ENCODE measurements around the gene STAT3. TPM values are rescaled to one million over a fixed set of nuclear protein-coding genes. Genes with fewer than 3 reads are reported as not detected.

The STAT3 gene
- total RNA-seq, 4 donors from 2014 or later = 146 to 253 (median 205) TPM

- Histone ChIP-seq H3K4me1 (peaks cover under 1 to 34% (median 8%) of the 10 kb centered on the region in 3 donors), H3K36me3 (peaks cover 3 to 87% of the 10 kb centered on the region in 2 donors), H3K9me3 (no peaks in the 10 kb centered on the region), H3K27ac (no peak overlapping the region), H3K27me3 (no peaks in the 10 kb centered on the region), H3K4me3 (no peak overlapping the region)
- TF ChIP-seq CTCF (IDR thresholded peaks at IDR 0.05) (no peak), POLR2AphosphoS5 (IDR thresholded peaks at IDR 0.05) (no peak), EP300 (IDR thresholded peaks at IDR 0.05) (no peak), POLR2A (IDR thresholded peaks at IDR 0.05) (no peak)
- ATAC-seq = no peak
- WGBS, 2 donors (ENCODE audit: low coverage in 1 of 2) = 84 to 93% methylated on average over 5 to 8 of the region's 9 CpGs
These were observed 45.8 kb downstream of the STAT3 start for GRCh38 chr17:42342242-42343008.

GRCh38 chr17:42341568-42341967 is 46.7 kb downstream of the STAT3 start:
- H3K4me1 ChIP-seq = peaks cover 0 to 28% (median 1%) of the 10 kb centered on the region in 3 donors
- no peak for ATAC-seq
- 43 to 60% methylated on average over 3 to 4 of the region's 4 CpGs for WGBS, 2 donors (ENCODE audit: low coverage in 1 of 2)
- no peak overlapping the region for H3K27ac ChIP-seq
- no peaks in the 10 kb centered on the region for H3K27me3 ChIP-seq
- no peaks in the 10 kb centered on the region for H3K9me3 ChIP-seq
- H3K36me3 ChIP-seq = peaks cover 3 to 94% of the 10 kb centered on the region in 2 donors
- TF ChIP-seq POLR2A (IDR thresholded peaks at IDR 0.05) = no peak
- TF ChIP-seq POLR2AphosphoS5 (IDR thresholded peaks at IDR 0.05) = no peak
- no peak for TF ChIP-seq EP300 (IDR thresholded peaks at IDR 0.05)
- H3K4me3 ChIP-seq = no peak overlapping the region

DNA sequence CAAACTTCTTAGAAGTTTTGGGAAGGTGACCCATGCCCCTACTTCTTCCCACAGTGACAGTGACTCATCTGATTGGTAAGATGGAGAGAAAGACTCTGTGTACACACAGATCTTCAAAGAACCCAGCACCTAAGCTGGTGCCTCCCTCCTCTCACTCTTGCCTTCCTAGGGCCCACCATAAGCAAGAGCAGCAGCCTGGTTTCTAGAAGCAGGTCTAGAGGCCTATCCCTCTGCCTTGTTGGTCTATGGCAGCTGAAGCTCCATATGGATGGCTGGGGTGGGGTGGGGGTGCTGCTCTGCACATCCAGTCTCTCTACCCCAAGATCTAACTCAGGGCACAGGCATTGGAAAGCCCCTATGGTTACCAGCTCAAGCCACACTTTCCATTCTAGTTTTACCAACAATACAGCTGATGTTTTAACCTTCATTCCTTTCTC is 47.5 kb downstream of the STAT3 start:
- peaks cover 5 to 94% of the 10 kb centered on the region in 2 donors for H3K36me3 ChIP-seq
- H3K9me3 ChIP-seq = no peaks in the 10 kb centered on the region
- peaks cover 0 to 23% (median 0%) of the 10 kb centered on the region in 3 donors for H3K4me1 ChIP-seq
- ATAC-seq = peak; percentile 10
- no peaks in the 10 kb centered on the region for H3K27me3 ChIP-seq
- peak overlapping the region in 1 of 4 donors; percentile 38 for H3K27ac ChIP-seq
- TF ChIP-seq CTCF (IDR thresholded peaks at IDR 0.05) (no peak), POLR2AphosphoS5 (IDR thresholded peaks at IDR 0.05) (no peak), POLR2A (IDR thresholded peaks at IDR 0.05) (no peak), EP300 (IDR thresholded peaks at IDR 0.05) (no peak)
- H3K4me3 ChIP-seq = no peak overlapping the region

- Histone ChIP-seq H3K36me3 (peaks cover 3 to 94% of the 10 kb centered on the region in 2 donors), H3K27me3 (no peaks in the 10 kb centered on the region), H3K4me3 (no peak overlapping the region), H3K9me3 (no peaks in the 10 kb centered on the region), H3K27ac (no peak overlapping the region), H3K4me1 (peaks cover 0 to 28% (median 0%) of the 10 kb centered on the region in 3 donors)
- no peak for ATAC-seq
- WGBS, 2 donors (ENCODE audit: low coverage in 1 of 2) = 78 to 100% methylated on average over 1 to 4 of the region's 5 CpGs
- TF ChIP-seq POLR2A (IDR thresholded peaks at IDR 0.05) = no peak
- no peak for TF ChIP-seq POLR2AphosphoS5 (IDR thresholded peaks at IDR 0.05)
- no peak for TF ChIP-seq CTCF (IDR thresholded peaks at IDR 0.05)
- no peak for TF ChIP-seq EP300 (IDR thresholded peaks at IDR 0.05)
These were observed 49.0 kb downstream of the STAT3 start for GRCh38 chr17:42339221-42339620.

DNA sequence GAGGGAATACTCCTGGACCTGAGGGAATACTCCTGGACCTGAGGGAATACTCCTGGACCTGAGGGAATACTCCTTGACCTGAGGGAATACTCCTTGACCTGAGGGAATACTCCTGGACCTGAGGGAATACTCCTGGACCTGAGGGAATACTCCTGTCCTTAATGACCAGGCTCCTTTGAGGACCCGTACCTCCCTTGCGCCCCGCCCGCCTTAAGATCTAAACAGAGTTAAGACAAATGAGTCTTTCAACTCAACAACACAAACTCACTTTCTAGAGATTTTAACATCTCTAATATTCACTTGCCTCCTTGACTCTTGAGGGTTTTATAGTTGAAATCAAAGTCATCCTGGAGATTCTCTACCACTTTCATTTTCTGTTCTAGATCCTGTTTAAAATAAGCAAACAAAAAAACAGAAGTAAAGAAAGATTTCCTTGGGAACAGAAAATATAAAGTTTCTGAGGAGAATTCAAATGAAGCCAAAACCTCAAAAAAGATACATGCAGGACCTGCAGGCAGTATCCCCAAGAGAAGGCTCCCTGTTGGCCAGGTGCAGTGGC is 49.7 kb downstream of the STAT3 start:
- H3K27me3 ChIP-seq = no peaks in the 10 kb centered on the region
- 69% methylated on average over 4 of the region's 4 CpGs; no CpG with 5 or more reads in 1 of the 2 donors for WGBS, 2 donors (ENCODE audit: low coverage in 1 of 2)
- no peak overlapping the region for H3K27ac ChIP-seq
- ATAC-seq = no peak
- TF ChIP-seq POLR2AphosphoS5 (IDR thresholded peaks at IDR 0.05) = no peak
- no peak for TF ChIP-seq CTCF (IDR thresholded peaks at IDR 0.05)
- TF ChIP-seq POLR2A (IDR thresholded peaks at IDR 0.05) = no peak
- no peak for TF ChIP-seq EP300 (IDR thresholded peaks at IDR 0.05)
- peaks cover 7 to 94% of the 10 kb centered on the region in 2 donors for H3K36me3 ChIP-seq
- H3K4me3 ChIP-seq = no peak overlapping the region
- no peaks in the 10 kb centered on the region for H3K9me3 ChIP-seq
- peaks cover 0 to 28% (median 0%) of the 10 kb centered on the region in 3 donors for H3K4me1 ChIP-seq
